Measurements from ENCODE around the gene LTBP2. TPM values are rescaled to one million over a fixed set of nuclear protein-coding genes. Genes with fewer than 3 reads are reported as not detected.

The LTBP2 gene
- total RNA-seq, 1 experiment from 2014 or later: 1.5 TPM

- no peak for DNase-seq (ENCODE audit: low read depth, low spot score)
- H3K9me2 ChIP-seq (ENCODE audit: insufficient read depth): no peaks in the 10 kb centered on the region
- RAD21 ChIA-PET (ENCODE audit: low non-redundant PET in 1 of 2, low total read pairs in 2 of 2, uncharacterized antibody in 2 of 2, unreplicated experiment in 2 of 2): no interaction called here
- H3K9me3 ChIP-seq (ENCODE audit: control insufficient read depth in 1 of 2, insufficient read depth in 1 of 2, low read depth in 1 of 2, low read length in 2 of 2): no peaks in the 10 kb centered on the region
- POLR2A ChIA-PET: no interaction called here
- intact Hi-C loops (cut with micrococcal nuclease): no loop called here
- no peak overlapping the region for H2AFZ ChIP-seq (ENCODE audit: low read depth, low read length, poor library complexity, severe bottlenecking)
- H3K9ac ChIP-seq (ENCODE audit: low read length): no peak overlapping the region
- no TSS peak for BruUV-seq (replicated peaks)
- H3K36me3 ChIP-seq (ENCODE audit: control insufficient read depth in 1 of 2, insufficient read depth in 2 of 2, low read length in 2 of 2): peaks cover 18 to 23% of the 10 kb centered on the region in 2 experiments; a peak in 3 of 4 replicates
- no peaks in the 10 kb centered on the region for H3K79me2 ChIP-seq (ENCODE audit: insufficient read depth, low read length)
- H3K27me3 ChIP-seq (ENCODE audit: insufficient read depth, low read length): no peaks in the 10 kb centered on the region
- H4K20me1 ChIP-seq (ENCODE audit: insufficient read depth): no peaks in the 10 kb centered on the region
- H3K27ac ChIP-seq (ENCODE audit: low read depth, low read length): no peak overlapping the region
- no peaks in the 10 kb centered on the region; a peak in 1 of 4 replicates for H3K4me1 ChIP-seq (ENCODE audit: control insufficient read depth in 1 of 2, insufficient read depth in 2 of 2, low read length in 2 of 2)
- CTCF ChIA-PET: no interaction called here
- no peak for TF ChIP-seq RAD21 (IDR thresholded peaks at IDR 0.05; ENCODE audit: low read depth)
- TF ChIP-seq, protein P1, sequence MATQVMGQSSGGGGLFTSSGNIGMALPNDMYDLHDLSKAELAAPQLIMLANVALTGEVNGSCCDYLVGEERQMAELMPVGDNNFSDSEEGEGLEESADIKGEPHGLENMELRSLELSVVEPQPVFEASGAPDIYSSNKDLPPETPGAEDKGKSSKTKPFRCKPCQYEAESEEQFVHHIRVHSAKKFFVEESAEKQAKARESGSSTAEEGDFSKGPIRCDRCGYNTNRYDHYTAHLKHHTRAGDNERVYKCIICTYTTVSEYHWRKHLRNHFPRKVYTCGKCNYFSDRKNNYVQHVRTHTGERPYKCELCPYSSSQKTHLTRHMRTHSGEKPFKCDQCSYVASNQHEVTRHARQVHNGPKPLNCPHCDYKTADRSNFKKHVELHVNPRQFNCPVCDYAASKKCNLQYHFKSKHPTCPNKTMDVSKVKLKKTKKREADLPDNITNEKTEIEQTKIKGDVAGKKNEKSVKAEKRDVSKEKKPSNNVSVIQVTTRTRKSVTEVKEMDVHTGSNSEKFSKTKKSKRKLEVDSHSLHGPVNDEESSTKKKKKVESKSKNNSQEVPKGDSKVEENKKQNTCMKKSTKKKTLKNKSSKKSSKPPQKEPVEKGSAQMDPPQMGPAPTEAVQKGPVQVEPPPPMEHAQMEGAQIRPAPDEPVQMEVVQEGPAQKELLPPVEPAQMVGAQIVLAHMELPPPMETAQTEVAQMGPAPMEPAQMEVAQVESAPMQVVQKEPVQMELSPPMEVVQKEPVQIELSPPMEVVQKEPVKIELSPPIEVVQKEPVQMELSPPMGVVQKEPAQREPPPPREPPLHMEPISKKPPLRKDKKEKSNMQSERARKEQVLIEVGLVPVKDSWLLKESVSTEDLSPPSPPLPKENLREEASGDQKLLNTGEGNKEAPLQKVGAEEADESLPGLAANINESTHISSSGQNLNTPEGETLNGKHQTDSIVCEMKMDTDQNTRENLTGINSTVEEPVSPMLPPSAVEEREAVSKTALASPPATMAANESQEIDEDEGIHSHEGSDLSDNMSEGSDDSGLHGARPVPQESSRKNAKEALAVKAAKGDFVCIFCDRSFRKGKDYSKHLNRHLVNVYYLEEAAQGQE (IDR thresholded peaks at IDR 0.05; ENCODE audit: low read depth): peak; percentile 40
- no peak for ATAC-seq
- H3K4me3 ChIP-seq (replicated peaks in 1 of 2; ENCODE audit: low read depth in 1 of 2, low read length in 2 of 2): no peak overlapping the region
- H3K4me2 ChIP-seq (ENCODE audit: low read length): no peak overlapping the region
Measured at GRCh38 chr14:74660863-74661262, 48.8 kb upstream of the LTBP2 start.

DNA sequence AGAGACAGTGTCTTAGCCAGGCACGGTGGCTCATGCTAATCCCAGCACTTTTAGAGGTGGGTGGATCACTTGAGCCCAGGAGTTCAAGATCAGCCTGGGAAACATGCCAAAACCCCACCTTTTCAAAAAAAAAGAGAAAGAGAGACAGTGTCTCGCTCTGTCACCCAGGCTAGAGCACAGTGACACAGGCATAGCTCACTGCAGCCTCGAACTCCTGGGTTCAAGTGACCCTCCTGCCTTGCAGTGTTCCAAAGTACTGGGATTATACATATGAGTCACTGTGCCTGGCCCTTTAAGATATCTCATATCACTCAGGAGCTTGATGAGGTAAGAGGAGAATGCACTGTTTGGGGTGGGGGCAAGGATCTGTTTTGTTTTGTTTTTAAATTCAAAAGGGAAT is 48.1 kb upstream of the LTBP2 start:
- no peak overlapping the region for H3K4me2 ChIP-seq (ENCODE audit: low read length)
- no peaks in the 10 kb centered on the region; a peak in 1 of 4 replicates for H3K4me1 ChIP-seq (ENCODE audit: control insufficient read depth in 1 of 2, insufficient read depth in 2 of 2, low read length in 2 of 2)
- no peak for ATAC-seq
- no peak overlapping the region for H3K9ac ChIP-seq (ENCODE audit: low read length)
- H3K27me3 ChIP-seq (ENCODE audit: insufficient read depth, low read length): no peaks in the 10 kb centered on the region
- H3K79me2 ChIP-seq (ENCODE audit: insufficient read depth, low read length): no peaks in the 10 kb centered on the region
- BruUV-seq (replicated peaks): no TSS peak
- RAD21 ChIA-PET (ENCODE audit: low non-redundant PET in 1 of 2, low total read pairs in 2 of 2, uncharacterized antibody in 2 of 2, unreplicated experiment in 2 of 2): no interaction called here
- intact Hi-C loops (cut with micrococcal nuclease): no loop called here
- no peaks in the 10 kb centered on the region for H3K9me2 ChIP-seq (ENCODE audit: insufficient read depth)
- CTCF ChIA-PET: no interaction called here
- peaks cover 17% of the 10 kb centered on the region in 2 experiments; a peak in 3 of 4 replicates for H3K36me3 ChIP-seq (ENCODE audit: control insufficient read depth in 1 of 2, insufficient read depth in 2 of 2, low read length in 2 of 2)
- POLR2A ChIA-PET: no interaction called here
- no peak overlapping the region for H3K27ac ChIP-seq (ENCODE audit: low read depth, low read length)
- no peak for DNase-seq (ENCODE audit: low read depth, low spot score)
- no peaks in the 10 kb centered on the region for H4K20me1 ChIP-seq (ENCODE audit: insufficient read depth)
- H3K9me3 ChIP-seq (ENCODE audit: control insufficient read depth in 1 of 2, insufficient read depth in 1 of 2, low read depth in 1 of 2, low read length in 2 of 2): no peaks in the 10 kb centered on the region
- H2AFZ ChIP-seq (ENCODE audit: low read depth, low read length, poor library complexity, severe bottlenecking): no peak overlapping the region
- no peak overlapping the region for H3K4me3 ChIP-seq (replicated peaks in 1 of 2; ENCODE audit: low read depth in 1 of 2, low read length in 2 of 2)
- TF ChIP-seq YY1 (IDR thresholded peaks at IDR 0.05; ENCODE audit: extremely low read depth, insufficient replicate concordance, low read depth, low read length) (no peak), POLR2AphosphoS5 (IDR thresholded peaks at IDR 0.05; ENCODE audit: low read depth, low read length) (no peak), JUND (IDR thresholded peaks at IDR 0.05) (no peak), CBX3 (IDR thresholded peaks at IDR 0.05; ENCODE audit: low read depth) (no peak), SP1 (IDR thresholded peaks at IDR 0.05; ENCODE audit: low read depth) (no peak), EGR1 (IDR thresholded peaks at IDR 0.05; ENCODE audit: low read depth) (no peak), CEBPB (IDR thresholded peaks at IDR 0.05; ENCODE audit: low read depth) (no peak), POLR2A (IDR thresholded peaks at IDR 0.05; ENCODE audit: borderline replicate concordance, extremely low read depth, insufficient read depth, insufficient read length) (no peak), SIN3A (IDR thresholded peaks at IDR 0.05; ENCODE audit: low read depth) (no peak), TCF7L2 (IDR thresholded peaks at IDR 0.05; ENCODE audit: borderline replicate concordance, extremely low read depth, insufficient read depth, insufficient read length) (no peak), MAX (IDR thresholded peaks at IDR 0.05) (no peak), EZH2 (IDR thresholded peaks at IDR 0.05) (no peak), FOSL1 (IDR thresholded peaks at IDR 0.05; ENCODE audit: low read depth) (no peak), ZNF274 (IDR thresholded peaks at IDR 0.05; ENCODE audit: low read depth, low read length) (no peak)
- TF ChIP-seq, protein P2, sequence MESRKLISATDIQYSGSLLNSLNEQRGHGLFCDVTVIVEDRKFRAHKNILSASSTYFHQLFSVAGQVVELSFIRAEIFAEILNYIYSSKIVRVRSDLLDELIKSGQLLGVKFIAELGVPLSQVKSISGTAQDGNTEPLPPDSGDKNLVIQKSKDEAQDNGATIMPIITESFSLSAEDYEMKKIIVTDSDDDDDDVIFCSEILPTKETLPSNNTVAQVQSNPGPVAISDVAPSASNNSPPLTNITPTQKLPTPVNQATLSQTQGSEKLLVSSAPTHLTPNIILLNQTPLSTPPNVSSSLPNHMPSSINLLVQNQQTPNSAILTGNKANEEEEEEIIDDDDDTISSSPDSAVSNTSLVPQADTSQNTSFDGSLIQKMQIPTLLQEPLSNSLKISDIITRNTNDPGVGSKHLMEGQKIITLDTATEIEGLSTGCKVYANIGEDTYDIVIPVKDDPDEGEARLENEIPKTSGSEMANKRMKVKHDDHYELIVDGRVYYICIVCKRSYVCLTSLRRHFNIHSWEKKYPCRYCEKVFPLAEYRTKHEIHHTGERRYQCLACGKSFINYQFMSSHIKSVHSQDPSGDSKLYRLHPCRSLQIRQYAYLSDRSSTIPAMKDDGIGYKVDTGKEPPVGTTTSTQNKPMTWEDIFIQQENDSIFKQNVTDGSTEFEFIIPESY (IDR thresholded peaks at IDR 0.05; ENCODE audit: extremely low read depth, insufficient replicate concordance, low read length): no peak
